GM20431 (cell line): ENCODE measurements around the gene PPFIA1.
"Not testable (repeated sequence)": the region's sequence is repeated elsewhere in the genome, so short reads cannot be mapped to it uniquely, and the experiment has no call there.

Experiments used
- in situ Hi-C: fragments of 300-500 bp; cut with MseI, MboI; formaldehyde crosslinking; loops from one replicate; pipeline ENCODE4 v1.15.0; 2020; ENCODE audit warnings: low sequenced_read_pairs; ENCODE audit not compliant: unreplicated experiment

The PPFIA1 gene

DNA sequence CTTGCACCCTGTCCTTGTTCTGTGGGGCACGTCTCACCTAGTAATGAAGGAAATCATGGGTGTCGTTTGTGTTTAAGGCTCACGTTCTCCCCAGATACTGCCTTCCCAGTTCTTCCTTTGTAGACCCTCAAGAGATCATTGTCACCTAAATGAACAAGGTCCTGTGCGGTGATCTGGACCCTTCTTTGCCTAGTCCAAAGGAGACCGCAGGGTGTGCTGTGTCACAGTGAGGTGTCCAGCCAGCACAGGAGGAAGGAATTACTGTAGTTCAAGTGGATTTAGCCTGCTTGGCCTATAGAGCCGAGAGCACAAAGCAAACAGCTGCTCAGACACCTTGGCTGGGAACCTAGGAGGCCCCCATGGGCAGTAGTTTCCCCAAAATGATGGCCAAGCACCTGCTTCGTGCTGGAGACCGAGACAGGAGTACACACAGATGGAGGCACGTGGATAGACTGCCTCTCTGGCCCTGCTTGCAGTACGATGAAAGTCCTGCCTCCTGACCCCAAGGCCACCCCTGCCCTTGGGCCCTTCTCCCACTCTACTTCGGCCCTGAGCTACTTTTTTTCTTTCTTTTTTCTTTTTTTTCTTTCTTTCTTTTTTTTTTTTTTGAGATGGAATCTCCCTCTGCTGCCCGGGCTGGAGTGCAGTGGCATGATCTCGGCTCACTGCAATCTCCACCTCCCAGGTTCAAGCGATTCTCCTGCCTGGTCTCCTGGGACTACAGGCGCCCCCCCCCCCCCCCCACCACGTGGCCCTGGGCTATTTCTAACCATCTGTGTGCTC is 19.4 kb upstream of the PPFIA1 start:
- in situ Hi-C loops = no loop called here

DNA sequence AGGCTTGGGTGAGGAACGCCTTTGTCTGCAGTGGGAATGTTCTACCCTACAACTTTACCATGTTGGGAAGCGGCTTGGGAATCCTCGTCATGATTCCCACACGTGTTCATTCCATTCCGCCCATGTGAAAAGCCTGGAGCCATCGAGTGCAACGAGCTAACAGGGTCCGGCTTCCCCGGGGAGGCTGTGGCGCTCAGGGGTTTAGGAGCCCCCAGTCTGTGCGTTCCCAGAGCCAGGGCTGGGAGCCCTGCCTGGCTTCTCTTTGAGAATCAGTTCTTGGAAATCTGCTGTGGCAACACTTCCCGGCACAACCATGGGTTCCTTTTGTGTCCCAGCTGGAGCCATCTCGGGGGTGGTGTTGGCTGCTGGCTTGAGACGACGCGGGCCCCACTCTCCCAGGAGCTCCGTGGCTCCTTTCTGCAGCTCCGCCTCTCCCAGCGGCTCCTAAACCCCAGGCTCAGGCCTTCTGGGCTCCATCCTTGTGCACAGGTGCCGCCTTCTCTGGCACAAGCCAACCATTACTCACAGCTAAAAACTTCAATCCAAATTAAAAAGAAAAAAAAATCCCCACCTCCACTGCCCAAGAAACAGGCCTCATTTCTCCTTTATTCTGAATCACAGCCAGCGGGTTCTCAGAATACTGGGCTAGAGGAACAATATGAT is 18.7 kb upstream of the PPFIA1 start:
- in situ Hi-C loops = no loop called here

DNA sequence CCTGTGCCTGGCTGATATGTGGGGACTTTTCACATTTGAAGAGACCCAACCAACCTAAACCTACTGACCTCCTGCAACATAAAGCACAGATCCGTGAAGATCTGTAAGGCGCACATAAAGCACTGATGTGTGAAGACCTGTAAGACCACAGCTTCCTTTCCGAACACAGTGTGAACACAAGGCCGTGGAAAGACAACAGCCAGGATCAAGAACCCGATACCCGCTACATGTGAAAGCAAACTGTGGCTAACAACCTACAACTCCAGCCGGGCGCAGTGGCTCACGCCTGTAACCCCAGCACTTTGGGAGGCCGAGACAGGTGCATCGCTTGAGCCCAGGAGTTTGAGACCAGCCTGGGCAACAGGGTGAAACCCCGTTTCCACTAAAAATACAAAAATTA is 17.6 kb upstream of the PPFIA1 start:
- in situ Hi-C loops = no loop called here

DNA sequence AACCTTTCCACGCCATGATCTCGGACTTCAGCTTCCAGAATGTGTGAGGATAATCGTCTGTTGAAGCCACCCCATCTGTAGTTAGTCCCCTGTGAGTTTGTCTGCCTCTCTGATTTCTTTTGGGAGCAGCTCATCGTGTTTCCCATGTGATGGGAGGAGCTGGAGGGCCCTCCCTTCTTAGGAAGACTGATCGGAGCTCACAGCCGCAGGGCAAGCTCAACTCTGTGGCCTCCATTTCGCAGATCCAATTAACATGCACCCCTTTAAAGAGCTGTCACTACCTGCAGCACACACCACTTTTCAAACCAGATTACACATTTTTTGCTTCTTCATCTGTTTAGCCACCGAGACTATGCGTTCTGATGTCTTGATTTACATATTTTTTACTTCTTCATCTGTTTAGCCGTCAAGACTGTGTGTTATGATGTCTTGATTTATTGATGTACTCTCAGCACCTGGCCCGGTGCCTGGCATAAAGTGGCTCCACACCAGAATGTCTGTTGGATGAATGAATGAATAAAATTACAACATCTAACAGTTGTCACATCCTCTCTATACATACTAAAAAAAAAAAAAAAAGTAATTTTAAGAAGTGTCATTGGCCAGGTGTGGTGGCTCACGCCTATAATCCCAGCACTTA is 14.9 kb upstream of the PPFIA1 start:
- in situ Hi-C loops = no loop called here

DNA sequence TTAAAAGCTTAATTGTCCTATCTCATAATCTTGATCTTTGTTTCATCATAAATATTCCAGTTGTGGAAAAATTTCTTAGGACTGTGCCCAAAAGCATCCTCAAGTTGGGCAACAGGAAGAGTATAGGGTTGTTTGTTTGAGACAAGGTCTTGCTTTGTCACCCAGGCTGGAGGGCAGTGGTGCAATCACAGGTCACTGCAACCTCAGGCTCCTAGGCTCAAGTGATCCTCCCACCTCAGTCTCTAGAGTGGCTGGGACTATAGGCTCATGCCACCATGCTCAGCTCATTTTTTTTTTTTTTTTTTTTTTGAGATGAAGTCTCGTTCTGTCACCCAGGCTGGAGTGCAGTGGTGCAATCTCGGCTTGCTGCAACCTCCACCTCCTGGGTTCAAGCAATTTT is 11.4 kb upstream of the PPFIA1 start:
- in situ Hi-C loops = not testable (repeated sequence)

DNA sequence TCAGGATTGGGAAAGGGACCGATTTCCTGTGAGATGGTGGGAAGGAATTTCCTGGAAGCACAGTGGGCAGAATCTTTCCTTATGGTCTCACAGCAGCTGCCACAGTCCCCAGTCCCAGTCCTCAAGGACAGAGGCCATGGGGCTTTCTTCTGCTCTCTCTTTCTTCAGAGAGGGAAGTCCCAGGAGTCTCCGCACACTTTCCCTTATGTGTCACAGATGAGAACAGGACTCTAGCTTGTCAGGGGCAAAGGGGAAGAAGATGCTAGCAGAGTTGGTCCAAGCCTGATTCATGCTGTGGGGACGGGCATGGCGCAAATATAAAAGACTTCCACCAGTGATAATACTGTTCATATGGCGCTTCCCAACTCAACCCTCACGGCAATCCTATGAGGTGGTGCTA is 7.5 kb upstream of the PPFIA1 start:
- in situ Hi-C loops = no loop called here

DNA sequence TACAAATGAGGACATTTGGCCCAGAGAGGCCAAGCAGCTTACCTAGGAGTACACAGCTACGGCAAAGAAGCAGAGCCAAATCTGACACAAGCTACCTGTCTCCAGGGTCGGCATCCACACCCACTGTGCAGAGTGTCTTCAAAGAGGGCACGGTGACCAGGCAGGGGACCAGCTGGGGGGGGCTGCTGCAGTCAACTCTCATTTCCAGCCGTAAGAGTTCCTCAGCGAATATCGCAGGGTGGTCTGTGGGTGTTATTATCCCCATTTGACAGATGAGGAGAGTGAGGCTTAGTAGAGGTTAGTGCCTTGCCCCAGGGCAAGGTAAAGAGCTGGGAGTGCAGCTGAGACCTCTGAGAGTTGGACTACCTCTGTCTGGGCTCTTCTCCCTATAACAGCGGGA is 7.1 kb upstream of the PPFIA1 start:
- in situ Hi-C loops = no loop called here

DNA sequence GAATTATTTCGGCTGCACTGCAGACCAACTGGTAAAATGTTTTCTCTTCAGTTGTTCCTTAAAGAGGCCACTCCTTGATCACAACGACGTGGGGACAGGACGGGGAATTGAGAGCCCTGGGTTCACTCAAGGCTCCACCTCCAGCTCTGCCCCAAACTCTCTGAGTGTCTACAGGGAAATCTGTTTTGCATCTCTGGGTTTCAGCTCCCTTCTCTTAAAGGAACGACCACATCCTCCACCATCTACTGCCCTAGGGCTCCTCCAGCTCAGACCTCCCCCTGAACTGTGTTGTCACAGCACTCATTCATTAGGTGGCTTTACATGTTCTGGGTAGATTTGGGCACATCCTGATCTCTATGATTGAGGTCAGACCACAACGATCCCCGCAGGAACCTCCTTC is 5.1 kb upstream of the PPFIA1 start:
- in situ Hi-C loops = no loop called here

DNA sequence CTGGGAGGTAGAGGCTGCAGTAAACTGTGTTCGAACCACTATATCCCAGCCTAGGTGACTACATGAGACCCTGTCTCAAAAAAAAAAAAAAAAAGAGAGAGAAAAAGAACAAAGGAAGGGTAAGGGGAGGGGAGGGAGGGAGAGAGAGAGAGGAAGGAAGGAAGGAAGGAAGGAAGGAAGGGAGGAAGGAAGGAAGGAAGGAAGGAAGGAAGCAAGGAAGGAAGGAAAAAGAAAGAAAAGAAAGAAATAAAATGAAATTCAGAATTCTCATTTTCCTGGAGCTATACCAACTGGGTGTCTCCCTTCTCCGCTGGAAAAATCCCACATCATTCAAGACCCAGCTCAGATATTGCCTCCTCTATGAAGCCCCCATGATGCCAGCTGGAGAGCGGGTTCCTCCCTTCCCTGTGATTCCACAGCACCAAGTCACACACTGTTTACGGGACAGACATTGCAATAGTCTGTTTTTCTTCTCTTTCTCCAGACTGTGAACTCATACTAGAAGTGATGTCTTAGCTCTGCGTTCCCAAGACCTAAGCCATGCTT is 3.0 kb upstream of the PPFIA1 start:
- in situ Hi-C loops = no loop called here

DNA sequence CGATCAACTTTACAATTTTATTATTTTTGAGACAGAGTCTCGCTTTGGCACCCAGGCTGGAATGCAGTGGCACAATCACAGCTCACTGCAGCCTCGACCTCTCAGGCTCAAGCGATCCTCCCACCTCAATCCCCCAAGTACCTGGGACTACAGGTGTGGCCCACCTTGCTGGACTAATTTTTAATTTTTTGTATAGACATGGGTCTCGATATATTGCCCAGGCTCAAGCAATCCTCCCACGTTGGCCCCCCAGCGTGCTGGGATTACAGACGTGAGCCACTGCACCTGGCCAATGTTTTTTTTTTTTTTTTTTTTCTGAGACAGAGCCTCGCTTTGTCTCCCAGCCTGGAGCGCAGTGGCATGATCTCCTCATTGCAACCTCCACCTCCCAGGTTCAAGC is 2.0 kb upstream of the PPFIA1 start:
- in situ Hi-C loops = no loop called here

DNA sequence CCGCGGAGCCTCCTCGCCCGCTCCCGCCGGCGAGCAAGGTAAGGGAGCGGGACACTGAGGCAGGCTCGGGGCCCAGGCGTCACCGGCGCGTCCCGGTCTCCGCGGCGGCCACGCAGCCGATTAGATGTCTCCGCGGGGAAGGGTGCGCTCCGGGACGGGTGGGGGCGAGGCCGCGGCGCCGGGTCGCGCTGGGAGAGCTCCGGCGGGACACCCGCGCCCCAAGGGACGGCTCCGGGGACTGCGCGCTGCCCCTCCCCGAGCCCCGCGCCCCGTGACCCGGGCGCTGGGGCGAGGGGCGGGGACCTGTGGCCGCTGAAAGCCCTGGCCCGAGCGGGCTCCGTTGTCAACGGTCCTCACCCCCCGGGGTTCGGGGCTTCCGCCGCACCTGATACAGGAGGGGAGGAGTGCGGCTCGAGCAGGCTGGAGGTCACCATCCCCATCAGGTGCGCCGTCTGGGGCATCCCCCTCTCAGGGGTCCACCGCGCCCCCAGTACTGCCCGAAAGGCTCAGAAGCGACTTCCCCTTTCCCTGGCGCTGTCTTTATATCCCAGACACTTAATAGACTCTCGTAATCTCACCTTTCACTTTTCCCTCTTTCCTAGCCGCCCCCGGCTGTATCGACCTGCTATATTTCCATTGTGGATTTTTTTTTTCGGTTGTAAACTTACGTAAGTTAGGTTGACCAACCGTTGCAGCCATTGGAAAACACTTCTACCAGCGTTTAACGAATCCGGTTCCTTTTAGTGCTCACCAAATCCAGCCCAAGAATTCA is 573 bp downstream of the PPFIA1 start:
- in situ Hi-C loops = no loop called here

DNA sequence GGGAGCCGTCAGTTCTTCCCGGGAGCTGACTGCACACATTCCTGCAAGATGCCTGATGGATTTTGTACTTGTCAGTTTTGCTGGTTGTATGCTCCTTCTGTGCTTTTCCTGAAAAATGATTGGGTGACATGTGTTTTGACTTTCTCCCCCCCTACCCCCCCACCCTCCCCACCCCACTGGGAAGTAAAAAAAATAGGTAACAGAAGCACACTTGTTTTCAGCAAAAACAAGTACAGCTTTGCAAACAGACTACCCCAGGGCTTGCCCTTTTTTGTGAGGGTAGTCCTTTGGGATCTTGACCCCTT is 1.1 kb downstream of the PPFIA1 start:
- in situ Hi-C loops = no loop called here

DNA sequence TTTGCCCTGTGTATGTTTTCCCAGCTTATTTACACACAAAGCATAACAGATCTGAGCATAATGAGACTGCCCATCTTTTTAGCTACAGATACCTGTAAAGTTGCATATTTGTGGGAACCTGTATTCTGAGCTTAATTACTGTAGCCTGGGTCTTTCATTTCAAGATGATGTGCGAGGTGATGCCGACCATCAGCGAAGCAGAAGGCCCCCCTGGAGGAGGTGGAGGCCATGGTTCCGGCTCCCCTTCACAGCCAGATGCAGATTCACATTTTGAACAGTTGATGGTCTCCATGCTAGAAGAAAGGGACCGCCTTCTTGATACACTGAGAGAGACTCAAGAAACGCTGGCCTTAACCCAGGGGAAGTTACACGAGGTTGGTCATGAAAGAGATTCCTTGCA is 1.5 kb downstream of the PPFIA1 start:
- in situ Hi-C loops = no loop called here

DNA sequence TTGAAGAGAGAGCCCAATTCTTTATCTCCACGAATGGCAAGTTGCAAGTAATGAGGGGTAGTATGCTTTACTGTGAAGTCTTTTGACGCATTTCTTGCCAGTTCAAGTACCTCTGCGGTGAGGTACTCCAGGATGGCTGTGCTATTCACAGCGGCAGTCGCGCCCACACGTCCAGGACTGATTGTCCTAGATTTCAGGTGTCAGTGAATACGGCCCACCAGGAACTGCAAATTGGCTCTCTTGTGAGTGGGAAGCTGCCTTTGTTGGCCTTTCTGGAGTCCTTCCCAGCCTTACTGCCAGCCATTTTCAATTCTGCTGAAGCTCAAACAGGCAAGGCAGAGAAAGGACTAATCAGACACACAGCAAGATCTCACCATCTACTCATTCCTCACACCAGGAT is 8.5 kb downstream of the PPFIA1 start:
- in situ Hi-C loops = no loop called here

DNA sequence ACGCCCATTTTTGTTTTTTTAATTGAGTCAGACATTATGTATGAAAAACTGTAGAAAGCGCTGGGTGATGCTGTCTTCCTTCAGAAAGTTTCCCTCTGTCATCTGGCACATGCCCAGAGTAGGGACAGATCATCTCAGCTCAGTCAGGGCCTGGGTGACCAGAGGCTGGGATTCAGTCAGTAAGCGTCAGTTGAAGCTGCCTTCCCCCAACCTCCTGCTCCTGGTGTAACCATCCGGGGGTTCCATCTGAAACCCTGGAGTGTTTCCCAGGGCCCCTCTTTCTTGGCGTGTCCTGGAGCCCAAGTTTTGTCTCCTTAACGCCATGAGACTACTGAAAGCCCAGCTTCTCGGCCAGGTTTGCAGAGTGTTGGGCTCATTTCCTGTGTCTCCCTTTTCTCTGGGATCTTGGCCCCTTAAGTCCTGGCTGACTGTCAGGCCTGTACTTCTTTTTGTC is 10.7 kb downstream of the PPFIA1 start:
- in situ Hi-C loops = no loop called here

DNA sequence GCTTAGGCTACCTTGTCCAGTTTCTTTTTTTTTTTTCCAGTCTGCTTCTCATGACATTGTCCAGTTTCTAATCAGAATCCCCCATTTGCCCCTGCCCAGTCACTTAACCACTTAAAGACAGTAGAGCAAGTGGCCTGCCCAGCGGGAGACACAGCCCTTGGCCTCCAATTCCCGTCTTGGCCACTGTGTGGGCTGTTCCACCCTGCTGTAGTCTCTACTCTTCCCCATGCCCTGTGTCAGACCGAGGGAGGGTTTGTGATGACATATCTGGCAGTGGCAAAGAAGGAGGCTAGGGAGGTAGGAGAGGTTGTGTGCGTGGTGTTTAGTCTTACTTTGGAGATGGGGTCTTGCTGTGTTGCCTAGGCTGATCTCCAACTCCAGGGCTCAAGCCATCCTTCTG is 11.5 kb downstream of the PPFIA1 start:
- in situ Hi-C loops = no loop called here

DNA sequence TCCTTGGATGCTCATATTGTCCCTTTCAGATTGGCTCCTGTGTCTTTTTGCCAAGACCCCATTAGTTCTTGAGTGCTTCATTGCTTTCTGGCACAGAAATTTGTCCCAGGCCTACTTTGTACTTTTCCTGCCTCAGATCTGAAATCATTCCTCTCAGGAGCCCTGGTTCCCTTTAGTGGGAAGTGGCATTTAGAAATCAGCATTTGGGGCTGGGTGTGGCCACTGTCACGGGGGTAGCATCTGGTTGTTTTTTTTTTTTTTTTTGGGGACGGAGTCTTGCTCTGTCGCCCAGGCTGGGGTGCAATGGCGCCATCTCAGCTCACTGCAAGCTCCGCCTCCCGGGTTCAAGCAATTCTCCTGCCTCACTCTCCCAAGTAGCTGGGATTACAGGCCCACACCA is 18.2 kb downstream of the PPFIA1 start:
- in situ Hi-C loops = no loop called here

DNA sequence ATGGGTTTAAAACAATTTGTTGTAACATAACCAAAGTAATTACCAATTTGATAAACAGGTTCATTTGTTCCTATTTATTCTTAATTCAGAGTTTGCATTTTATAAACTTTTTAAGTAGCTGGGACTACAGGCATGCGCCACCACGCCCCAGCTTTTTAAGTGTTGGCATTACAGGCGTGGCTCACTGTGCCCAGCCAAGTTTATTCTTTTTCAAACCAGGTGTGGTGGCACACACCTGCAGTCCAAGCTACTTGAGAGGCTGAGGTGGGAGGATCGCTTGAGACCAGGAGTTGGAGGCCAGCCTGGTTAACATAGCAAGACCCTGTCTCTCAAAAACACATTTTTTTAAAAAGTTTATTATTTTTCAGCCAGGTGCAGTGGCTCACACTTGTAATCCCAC is 19.1 kb downstream of the PPFIA1 start:
- in situ Hi-C loops = no loop called here

DNA sequence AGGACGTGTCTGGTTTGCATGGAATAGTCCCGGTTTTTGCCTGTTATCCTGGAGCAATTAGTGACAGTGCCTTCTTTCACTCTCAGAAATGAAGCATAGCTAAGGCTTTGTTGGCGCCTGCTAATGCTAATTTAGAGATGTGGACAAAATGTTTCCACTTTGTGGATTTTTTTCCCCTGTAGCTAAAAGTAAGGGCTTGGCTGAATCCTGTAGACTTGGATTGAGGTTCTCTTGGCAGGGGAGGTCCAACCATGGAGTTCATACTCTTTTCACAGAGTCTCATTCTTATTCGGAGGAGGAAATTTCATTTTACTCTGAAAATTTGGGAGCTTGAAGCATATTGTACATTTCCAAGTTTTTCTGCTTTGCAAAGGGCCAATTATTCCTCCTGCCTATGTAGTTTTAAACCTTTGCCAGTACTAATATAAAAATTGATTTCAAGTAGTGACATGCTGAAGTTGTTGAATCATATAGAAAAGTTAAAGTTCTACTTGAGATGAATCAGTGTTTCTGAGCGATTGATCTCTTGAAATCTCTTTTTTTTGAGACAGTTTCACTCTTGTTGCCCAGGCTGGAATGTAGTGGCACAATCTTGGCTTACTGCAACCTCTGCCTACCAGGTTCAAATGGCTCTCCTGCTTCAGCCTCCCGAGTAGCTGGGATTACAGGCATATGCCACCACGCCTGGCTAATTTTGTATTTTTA is 20.0 kb downstream of the PPFIA1 start:
- in situ Hi-C loops = no loop called here

DNA sequence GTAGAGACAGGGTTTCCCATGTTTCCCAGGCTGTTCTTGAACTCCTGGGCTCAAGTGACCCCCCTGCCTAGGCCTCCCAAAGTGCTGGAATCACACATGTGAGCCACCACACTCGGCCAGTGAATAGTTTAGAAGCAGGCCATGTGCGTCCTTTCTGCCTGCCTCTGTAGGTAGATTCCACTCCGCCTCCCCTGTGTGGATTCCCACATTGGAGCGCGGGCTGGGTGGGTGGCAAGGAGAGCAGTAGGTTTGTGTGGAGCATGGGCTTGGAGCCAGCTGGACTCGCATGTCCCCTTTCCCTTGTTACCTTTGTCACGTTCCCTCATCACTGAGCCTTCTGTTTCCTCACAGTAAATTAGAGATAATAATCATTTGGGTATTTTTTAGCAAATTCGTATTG is 21.7 kb downstream of the PPFIA1 start:
- in situ Hi-C loops = no loop called here
